ENCODE data around the gene PAQR8.

PAQR8 gene

GRCh38 chr6:52325695-52326471 lies 36.1 kb upstream of the PAQR8 start:
- no peak for DNase-seq (ENCODE audit: extremely low spot score)
- CTCF ChIA-PET = interaction anchor here (1.0 to 2.4 kb wide), 4 partner anchors 10 to 326 kb away, joined by 3 to 7 read pairs (median 3); no protein-coding TSS in a partner anchor
- POLR2A ChIA-PET = no interaction called here
- no peak for TF ChIP-seq CTCF (IDR thresholded peaks at IDR 0.05; ENCODE audit: control extremely low read depth, extremely low read depth, low read depth, missing control alignments)

DNA sequence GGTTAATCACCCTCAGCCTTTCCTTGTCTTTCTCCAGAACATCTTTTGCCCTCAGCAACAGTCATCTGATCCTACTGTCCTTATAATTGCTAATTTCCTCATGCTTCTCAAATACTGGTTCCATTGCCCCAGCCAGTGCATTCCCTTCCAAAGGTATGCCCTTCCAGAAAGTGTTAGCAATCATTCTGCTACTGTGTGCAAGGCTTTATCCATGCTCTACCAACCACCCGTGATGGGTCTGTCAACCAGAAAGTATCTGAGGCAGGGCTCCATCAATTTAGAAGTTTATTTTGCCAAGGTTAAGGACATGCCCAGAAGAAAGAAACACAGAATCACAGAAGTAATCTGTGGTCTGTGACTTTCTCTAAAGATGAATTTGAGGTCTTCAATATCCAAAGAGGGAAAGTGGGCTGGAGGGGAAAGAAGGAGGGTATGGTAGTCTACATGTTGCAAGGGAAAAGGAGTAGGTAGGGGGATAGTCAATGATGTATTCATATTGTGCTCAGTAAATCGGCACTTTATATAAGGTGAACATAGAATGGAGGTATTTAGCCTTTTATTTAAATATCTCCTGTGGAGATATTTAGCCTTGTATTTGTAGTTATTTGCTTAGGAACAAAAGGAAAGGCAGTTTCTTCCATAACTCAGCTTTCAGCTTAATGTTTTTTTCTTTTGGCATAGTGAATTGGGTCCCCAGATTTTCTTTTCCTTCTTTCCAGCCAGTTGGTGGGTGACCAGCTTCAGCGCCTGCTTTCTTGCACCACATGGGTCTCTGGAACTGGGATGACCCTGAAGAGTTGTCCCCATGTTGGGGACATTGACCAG lies 35.2 kb upstream of the PAQR8 start:
- no peak for TF ChIP-seq CTCF (IDR thresholded peaks at IDR 0.05; ENCODE audit: control extremely low read depth, extremely low read depth, low read depth, missing control alignments)
- DNase-seq (ENCODE audit: extremely low spot score) = no peak
- CTCF ChIA-PET = interaction anchor here (1.0 to 2.4 kb wide), 4 partner anchors 11 to 326 kb away, joined by 3 to 7 read pairs (median 3); no protein-coding TSS in a partner anchor
- POLR2A ChIA-PET = interaction anchor here (0.5 kb wide), 1 partner anchor 641 kb away, joined by 3 read pairs; no protein-coding TSS in a partner anchor

GRCh38 chr6:52328303-52328662 lies 33.7 kb upstream of the PAQR8 start:
- POLR2A ChIA-PET = no interaction called here
- no peak for TF ChIP-seq CTCF (IDR thresholded peaks at IDR 0.05; ENCODE audit: control extremely low read depth, extremely low read depth, low read depth, missing control alignments)
- CTCF ChIA-PET = interaction anchor here (1.0 to 1.7 kb wide), 6 partner anchors 9 to 65 kb away, joined by 4 to 9 read pairs (median 5); partner anchors contain the start of gene MCM3
- no peak for DNase-seq (ENCODE audit: extremely low spot score)

DNA sequence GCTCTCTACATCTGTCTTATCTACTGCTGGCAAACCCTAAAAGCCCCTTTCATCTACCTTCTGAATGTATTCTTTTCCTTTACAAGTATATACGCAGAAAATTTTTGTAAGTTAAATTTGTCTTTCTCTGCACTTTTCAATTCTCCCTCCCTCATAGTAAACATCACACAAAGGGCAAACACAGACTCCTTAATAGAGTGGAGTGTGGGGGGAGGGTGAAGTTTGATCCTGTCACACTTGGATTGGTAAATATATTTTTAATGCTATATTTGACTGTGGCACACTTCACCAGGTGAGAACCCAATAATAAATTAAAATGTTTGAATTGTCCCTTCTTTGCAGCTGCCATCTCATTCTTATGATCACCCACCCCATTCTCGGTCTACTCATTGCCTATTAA lies 33.2 kb upstream of the PAQR8 start:
- POLR2A ChIA-PET = no interaction called here
- TF ChIP-seq CTCF (IDR thresholded peaks at IDR 0.05; ENCODE audit: control extremely low read depth, extremely low read depth, low read depth, missing control alignments) = no peak
- DNase-seq (ENCODE audit: extremely low spot score) = no peak
- CTCF ChIA-PET = interaction anchor here (1.0 to 1.7 kb wide), 6 partner anchors 9 to 65 kb away, joined by 4 to 9 read pairs (median 5); partner anchors contain the start of gene MCM3

DNA sequence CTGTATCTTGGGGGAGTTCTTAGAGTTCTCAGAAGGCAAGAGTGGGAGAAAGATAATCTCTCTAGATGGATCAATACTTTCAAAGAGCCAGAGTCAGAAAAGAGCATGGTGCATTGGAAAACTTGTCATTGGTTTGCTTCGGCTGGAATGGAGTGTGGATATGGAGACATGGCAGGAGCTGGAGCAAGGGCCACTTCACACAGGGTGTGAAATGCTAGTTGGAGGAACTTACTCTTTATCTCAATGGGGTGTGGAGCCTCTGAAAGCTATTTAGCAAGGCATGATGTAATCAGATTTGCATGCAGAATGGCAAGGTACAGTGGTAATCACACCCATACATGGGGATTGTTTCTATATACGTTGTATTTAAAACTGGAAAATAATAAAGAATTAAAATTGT lies 31.5 kb upstream of the PAQR8 start:
- CTCF ChIA-PET = interaction anchor here (1.3 to 1.6 kb wide), 3 partner anchors 9 to 45 kb away, joined by 3 to 6 read pairs (median 5); no protein-coding TSS in a partner anchor
- DNase-seq (ENCODE audit: extremely low spot score) = no peak
- TF ChIP-seq CTCF (IDR thresholded peaks at IDR 0.05; ENCODE audit: control extremely low read depth, extremely low read depth, low read depth, missing control alignments) = no peak

DNA sequence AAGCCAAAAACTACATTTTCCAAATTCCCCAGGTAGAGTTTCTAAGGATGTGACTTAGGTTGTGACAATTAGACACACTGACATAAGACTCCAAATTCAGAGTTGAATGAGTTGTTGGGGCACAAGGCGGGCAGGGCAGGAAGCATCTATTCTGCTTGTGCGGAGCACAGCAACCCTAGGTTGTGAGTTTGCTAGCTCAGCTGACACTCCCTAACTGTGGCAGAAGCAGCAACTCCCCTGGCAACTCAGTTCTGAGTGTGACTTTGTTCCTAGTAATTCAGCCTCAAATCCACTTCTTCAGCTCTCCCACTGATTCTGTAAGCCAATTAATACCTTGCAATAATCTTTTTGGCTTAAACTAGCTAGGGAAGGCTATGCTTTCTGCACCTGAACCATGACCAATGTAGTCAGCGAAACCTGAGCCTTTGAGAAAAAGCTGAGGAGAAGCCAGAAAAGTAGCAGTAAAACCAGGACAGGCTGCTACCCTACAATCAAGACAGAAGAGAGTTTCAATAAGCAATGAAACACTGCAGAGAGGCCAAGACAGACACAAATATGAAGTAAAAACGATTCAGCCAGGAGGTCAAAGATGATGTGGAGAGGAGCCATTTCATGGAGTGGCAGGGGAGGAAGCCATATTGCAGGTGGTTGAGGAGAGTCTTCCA lies 30.0 kb upstream of the PAQR8 start:
- CTCF ChIA-PET = interaction anchor here (1.0 to 1.6 kb wide), 2 partner anchors 31 to 46 kb away, joined by 5 read pairs; partner anchors contain the start of gene PAQR8
- TF ChIP-seq CTCF (IDR thresholded peaks at IDR 0.05; ENCODE audit: control extremely low read depth, extremely low read depth, low read depth, missing control alignments) = no peak
- POLR2A ChIA-PET = no interaction called here
- DNase-seq (ENCODE audit: extremely low spot score) = no peak

More for the DNA sequence above, 31.5 kb upstream of the PAQR8 start:
- POLR2A ChIA-PET = no interaction called here
